Inflammatory macrophage (primary cell): ENCODE data around the gene ELFN2.

Source experiments
- DNase-seq, 2 donors: peaks; one replicate each; pipeline ENCODE4 v3.0.0-alpha.2; 2020 to 2022

Gene ELFN2

DNA sequence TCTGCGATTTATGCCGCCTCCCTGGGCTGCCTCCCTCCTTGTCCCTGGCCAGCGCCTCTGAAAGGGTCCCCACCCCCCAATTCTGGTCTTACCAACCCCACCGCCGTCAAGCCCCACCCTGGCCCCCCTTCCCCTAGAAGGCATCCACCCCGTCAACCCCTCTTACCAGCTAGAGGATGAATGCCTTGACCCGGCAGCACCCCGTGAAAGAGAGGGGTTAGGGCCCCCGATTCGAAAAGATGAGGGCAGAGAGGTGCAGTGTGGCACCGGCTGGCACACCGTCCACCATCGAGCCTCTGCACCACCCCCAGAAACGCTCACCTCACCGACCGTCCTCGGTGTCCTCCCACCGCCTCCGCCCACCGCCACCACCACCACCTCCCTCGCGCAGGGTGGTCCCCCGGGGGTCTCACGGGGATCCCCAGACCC, 559 bp downstream of the ELFN2 start:
- DNase-seq: no peak

GRCh38 chr22:37425800-37426705, 1.2 kb downstream of the ELFN2 start:
- no peak for DNase-seq

- no peak for DNase-seq
These were observed 1.9 kb downstream of the ELFN2 start for GRCh38 chr22:37425369-37425768.

DNA sequence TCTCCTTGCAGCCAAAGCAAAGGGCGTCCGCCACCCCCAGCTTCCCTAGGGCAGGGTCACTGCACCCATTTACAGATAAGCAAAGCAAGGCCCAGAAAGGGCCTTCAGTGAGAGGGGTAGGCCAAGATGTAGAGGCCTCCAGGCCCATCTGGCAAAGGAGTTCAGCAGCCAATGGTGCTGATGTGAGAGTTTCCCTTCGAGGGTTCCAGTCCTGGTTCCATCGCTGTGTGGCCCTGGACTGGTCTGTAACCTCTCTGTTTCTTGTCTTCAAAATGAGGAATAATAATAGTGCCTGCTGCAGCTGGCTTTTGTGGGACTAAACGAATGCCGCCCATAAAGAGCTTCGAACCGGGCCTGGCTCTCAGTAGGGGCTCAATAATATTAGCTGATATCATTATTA, 4.0 kb downstream of the ELFN2 start:
- no peak for DNase-seq

- DNase-seq: no peak
These were observed 5.8 kb downstream of the ELFN2 start for GRCh38 chr22:37421468-37421877.

DNA sequence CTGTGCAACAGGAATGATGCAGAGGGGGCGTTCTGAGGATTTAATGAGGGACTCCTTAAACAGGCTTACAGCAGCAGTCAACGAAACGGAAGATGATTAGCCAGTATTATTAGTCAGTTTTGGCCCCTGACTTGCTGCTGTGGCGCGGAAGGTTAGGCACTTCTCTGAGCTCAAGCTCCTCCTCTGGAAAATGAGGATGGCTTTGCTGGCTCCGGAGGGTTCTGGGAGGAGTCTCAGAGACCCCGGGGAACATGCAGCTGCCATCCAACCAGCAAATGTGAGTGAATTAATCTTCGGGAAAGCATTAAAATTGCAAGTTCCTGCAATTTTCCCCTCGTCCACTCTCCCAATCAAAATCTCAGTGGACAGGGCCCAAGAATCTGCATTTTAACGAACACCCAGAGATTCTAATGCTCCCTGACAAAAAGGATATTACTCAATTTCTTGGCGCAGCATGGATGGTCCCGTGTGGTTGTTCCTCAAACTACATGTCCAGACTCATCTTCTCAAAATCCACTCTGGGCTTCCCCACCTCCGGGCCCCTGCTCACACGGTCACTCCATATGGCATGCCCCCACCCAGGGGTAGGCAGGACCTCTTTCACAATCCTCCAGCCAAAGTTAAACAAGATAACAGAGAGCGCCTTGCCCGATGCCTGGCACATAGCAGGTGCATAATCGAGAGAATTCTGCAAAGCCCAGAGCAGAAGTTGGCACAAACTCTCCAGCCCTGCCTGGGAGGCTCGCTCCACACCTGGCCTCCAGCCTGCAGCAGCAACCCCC, 6.4 kb downstream of the ELFN2 start:
- DNase-seq: peak; percentile 78 to 79

GRCh38 chr22:37419969-37420685, 7.2 kb downstream of the ELFN2 start:
- peak in 1 of 2 donors; percentile 20 for DNase-seq

- DNase-seq: peak in 1 of 2 donors; percentile 34
These were observed 7.8 kb downstream of the ELFN2 start for GRCh38 chr22:37419370-37419968.

GRCh38 chr22:37418627-37419369, 8.5 kb downstream of the ELFN2 start:
- DNase-seq: no peak

- no peak for DNase-seq
These were observed 9.5 kb downstream of the ELFN2 start for GRCh38 chr22:37417677-37418348.

- DNase-seq: no peak
These were observed 10.0 kb downstream of the ELFN2 start for GRCh38 chr22:37417264-37417663.

DNA sequence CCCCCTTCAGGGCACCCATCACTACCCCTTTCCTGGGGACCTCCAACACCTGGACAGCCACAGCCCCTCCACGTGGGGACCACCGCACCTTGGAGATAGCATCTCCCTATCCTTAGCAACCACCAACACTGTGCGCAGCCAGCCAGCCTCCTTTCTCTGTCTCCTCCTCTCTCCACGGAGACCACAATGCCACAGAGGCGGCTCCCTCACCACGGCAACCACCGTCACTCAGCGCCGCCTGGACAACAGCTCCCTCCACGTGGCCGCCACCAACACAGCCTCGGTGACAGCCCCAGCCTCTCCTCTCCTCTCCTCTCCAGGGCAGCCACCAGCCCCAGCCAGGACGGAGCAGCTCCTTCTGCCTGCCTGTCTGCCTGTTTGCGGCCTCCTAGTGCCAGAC, 10.5 kb downstream of the ELFN2 start:
- peak; percentile 50 to 63 for DNase-seq

- peak; percentile 33 to 66 for DNase-seq
These were observed 10.9 kb downstream of the ELFN2 start for GRCh38 chr22:37416389-37416788.

DNA sequence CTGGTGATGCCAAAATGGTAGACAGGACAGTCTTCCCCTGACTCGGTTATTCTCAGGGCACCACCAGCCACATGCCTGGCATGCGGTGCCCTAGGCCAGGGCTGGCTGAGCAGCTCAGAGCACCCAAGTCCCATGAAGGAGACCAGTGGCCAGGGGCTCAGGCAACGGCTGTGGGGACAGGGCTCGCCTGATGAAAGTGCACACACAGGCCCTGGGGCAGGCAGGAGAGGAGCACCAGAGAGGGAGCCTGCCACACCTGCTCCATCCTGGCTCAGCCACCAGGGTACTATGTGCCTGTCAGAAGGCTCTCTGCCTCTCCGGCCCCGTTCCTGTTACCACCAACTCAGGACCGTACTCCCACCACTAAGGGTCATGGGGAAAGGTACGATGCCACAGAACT, 12.1 kb downstream of the ELFN2 start:
- DNase-seq: no peak

- DNase-seq: no peak
These were observed 13.0 kb downstream of the ELFN2 start for GRCh38 chr22:37414288-37414687.

GRCh38 chr22:37413546-37413945, 13.7 kb downstream of the ELFN2 start:
- no peak for DNase-seq

DNA sequence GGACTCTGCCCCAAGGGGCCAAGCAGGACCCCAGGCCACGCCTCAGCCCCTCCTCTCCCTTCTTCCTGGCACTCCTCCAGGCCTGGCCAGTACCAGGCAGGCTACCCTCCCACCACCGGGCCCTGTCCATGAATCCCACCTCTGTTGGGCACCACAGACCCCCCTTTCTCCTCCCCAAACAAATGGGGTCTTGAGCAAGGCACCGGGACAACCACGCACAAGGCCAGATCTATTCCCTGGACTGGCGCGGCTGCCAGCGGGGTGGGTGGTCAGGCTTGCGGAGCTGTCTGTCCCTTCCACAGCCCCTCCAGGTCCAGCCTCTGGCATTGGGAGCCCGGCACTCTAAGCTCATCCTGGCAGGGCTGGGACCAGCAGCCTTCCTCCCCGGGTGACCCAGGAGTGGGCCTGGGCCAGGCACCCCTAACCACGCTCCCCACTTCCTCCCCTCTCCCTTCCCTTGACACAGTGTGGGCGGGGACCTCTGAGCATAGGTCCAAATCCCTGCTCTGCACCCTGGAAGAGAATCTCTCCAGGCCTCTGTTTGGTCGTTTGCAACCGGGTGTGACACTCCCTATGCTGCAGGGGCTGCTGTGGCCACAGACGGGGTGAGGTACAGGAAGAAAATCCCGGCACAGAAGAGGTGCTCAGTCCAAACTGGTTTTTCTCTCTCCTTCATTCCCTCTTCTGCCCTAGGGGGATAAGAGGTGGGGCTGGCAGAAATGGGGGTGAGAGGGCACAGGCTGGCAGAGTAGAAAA, 14.6 kb downstream of the ELFN2 start:
- no peak for DNase-seq

DNA sequence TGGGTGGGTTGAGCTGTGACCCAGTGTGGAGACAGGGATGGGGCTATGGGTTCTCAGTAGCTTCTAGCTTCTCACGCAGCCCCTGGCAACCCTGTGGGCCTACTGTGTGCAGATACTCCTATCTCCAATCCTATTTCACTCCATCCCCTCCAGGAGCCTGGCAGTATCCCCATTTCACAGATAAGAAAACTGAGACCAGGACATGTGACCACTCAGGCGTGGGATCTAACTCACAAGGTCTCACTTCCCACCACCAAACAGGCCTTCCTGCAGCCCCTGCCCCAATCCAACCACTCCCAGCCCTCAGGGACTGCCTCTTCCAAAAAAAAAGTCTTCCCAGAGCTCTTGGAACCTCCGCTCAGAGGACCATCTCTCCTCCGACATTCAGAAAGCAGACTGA, 15.6 kb downstream of the ELFN2 start:
- DNase-seq: no peak

- DNase-seq: peak; percentile 54 to 57
These were observed 16.9 kb downstream of the ELFN2 start for GRCh38 chr22:37410174-37411055.
